Activated naive CD4-positive, alpha-beta T cell treated with anti-CD3 and anti-CD28 coated beads, Interleukin-2, amount 10 ng/mL, durations not matched to agents 5 hours and 36 hours (primary cell): ENCODE data around the gene AUP1. TPM values are rescaled to one million over a fixed set of nuclear protein-coding genes. Genes with fewer than 3 reads are reported as not detected.

Source experiments
- total RNA-seq, 2 experiments: library from RNA; stranded (reverse); gene quantifications; one replicate each; pipeline ENCODE4 v1.2.3, GENCODE V29; 2021

AUP1 gene, protein sequence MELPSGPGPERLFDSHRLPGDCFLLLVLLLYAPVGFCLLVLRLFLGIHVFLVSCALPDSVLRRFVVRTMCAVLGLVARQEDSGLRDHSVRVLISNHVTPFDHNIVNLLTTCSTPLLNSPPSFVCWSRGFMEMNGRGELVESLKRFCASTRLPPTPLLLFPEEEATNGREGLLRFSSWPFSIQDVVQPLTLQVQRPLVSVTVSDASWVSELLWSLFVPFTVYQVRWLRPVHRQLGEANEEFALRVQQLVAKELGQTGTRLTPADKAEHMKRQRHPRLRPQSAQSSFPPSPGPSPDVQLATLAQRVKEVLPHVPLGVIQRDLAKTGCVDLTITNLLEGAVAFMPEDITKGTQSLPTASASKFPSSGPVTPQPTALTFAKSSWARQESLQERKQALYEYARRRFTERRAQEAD
- total RNA-seq = 100 to 1,000 TPM; 109 to 110 TPM

GRCh38 chr2:74529357-74530238, at the start of gene AUP1, which contains the start of gene HTRA2:
TSS of gene AUP1 (minus strand) at chr2:74529706. CDS start at chr2:74529629, 77 bp downstream.
TSS of gene HTRA2 (plus strand) at chr2:74529933. CDS start at chr2:74530007, 74 bp downstream.

GRCh38 chr2:74553892-74554819, 24.6 kb upstream of the AUP1 start, which contains the start of the genes DOK1 and LOXL3:
TSS of gene DOK1 (plus strand) at chr2:74554720. CDS start at chr2:74554755, 35 bp downstream.
TSS of gene LOXL3 (minus strand) at chr2:74553942. CDS start at chr2:74552634, 1,308 bp downstream.

GRCh38 chr2:74525717-74526648, 3.5 kb downstream of the AUP1 start, which contains the start of gene DQX1:
TSS of gene DQX1 (minus strand) at chr2:74526231. CDS start at chr2:74525729, 502 bp downstream.

GRCh38 chr2:74514368-74515270, 14.9 kb downstream of the AUP1 start, which contains the start of gene TLX2:
TSS of gene TLX2 (plus strand) at chr2:74514450. CDS start at chr2:74514807, 357 bp downstream.

DNA sequence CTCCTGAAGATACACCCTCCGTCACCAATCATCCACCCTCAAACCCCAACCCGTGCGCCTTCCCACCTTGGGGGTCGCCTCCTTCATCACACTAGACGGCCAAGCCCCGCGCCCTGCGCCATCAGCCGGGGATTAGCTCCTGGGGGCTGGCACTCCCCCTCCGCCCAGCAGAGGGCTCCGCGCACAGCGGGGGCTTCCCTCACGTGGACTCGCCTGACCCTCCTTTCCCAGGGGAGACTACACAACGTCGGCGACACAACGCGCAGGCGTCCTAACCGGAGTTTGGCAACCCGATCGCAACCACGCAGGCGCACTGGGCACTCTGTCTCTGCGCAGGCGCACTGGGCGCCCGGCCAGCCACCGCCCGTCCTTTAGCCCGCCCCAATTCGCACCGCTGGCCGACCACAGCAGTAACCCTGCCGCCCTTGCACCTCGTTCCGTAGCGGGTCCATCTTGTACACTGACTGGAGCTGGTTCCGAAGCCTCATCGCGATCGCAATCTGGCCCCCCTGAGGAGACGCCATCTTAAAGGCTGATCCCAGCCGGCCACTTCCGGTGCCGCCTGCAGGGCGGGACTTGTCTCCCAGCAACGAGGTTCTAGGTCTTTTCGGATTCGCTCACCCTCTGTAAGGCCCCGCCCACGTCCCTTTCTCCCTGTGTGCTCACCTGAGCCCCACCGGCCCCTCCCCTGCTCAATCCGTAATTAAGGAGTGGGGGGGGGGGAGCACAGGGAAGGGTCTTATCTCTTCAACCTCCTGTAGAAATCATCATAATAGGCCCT, 22.2 kb downstream of the AUP1 start, which contains the start of gene PCGF1:
TSS of gene PCGF1 (minus strand) at position 551 of the 781 bp plus-strand sequence. CDS start at position 524, 27 bp downstream.

DNA sequence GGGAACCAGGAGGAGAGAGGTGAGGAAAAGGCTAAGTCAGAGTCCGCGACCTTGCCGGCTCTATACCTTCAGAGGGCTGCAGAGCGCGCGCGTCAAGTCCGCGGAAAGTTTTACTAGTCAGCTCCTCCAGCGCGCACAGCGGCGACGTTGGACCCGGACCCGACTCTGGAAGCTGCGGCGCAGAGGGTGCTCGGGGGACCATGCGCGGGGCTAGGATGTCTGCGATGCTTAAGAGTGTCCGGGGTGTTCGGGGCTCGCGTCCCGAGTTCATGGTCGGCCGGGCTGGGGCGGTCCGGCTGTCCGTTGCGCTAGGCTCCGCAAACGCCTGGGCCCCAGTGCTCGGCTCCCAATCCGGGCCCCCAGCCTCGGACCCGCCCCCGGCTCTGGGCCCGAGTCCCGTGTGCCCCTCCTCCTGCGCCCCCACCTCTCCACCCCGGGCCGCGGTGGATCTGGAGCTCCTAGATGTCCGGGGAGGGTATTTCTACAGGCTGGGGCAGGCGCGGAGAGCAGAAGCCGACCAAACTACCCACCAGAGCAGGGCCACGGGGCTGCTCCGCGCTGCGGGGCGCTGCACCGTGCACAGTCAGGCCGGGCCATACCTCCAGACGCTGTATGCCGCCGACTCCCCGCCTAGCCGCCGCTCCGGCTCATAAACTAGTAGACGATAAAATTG, 30.1 kb downstream of the AUP1 start, which contains the start of gene LBX2:
TSS of gene LBX2 (minus strand) at position 337 of the 673 bp plus-strand sequence. CDS start at position 271, 66 bp downstream.

GRCh38 chr2:74482801-74483674, 46.5 kb downstream of the AUP1 start, which contains the start of the genes CCDC142 and TTC31:
TSS of gene CCDC142 (minus strand) at chr2:74482998. CDS start at chr2:74482837, 161 bp downstream.
TSS of gene TTC31 (plus strand) at chr2:74483081. CDS start at chr2:74483096, 15 bp downstream.

Other genes with a start within 250 kb of the AUP1 start
- 1 to 10 TPM; 2.8 to 4.6 TPM for gene SLC4A5, start 186.3 kb downstream of the AUP1 start, total RNA-seq
- 100 to 1,000 TPM; 104 to 111 TPM for gene DCTN1, start 149.4 kb downstream of the AUP1 start, total RNA-seq
- gene C2orf81, start 108.1 kb downstream of the AUP1 start, total RNA-seq = 1 to 10 TPM; 3.3 to 3.8 TPM
- gene WDR54, start 108.0 kb downstream of the AUP1 start, total RNA-seq = 10 to 100 TPM; 78.2 to 79.5 TPM
- under 1 TPM; 0.81 to 0.84 TPM for gene RTKN, start 87.8 kb downstream of the AUP1 start, total RNA-seq
- 10 to 100 TPM; 42.9 to 47.0 TPM for gene INO80B, start 74.6 kb downstream of the AUP1 start, total RNA-seq
- 10 to 100 TPM; 54.2 to 57.3 TPM for gene WBP1, start 71.3 kb downstream of the AUP1 start, total RNA-seq
- 10 to 100 TPM; 65.6 to 65.7 TPM for gene MOGS, start 64.3 kb downstream of the AUP1 start, total RNA-seq
- gene MRPL53, start 57.0 kb downstream of the AUP1 start, total RNA-seq = 100 to 1,000 TPM; 122 to 123 TPM
- 10 to 100 TPM; 24.8 to 26.2 TPM for gene CCDC142, start 46.7 kb downstream of the AUP1 start, total RNA-seq
- gene TTC31, start 46.6 kb downstream of the AUP1 start, total RNA-seq = 10 to 100 TPM; 38.3 to 44.5 TPM
- gene LBX2, start 30.1 kb downstream of the AUP1 start, total RNA-seq = under 1 TPM in 1 of 2 experiments, not detected in 1; 0.35 TPM
- 10 to 100 TPM; 26.2 to 29.8 TPM for gene PCGF1, start 22.0 kb downstream of the AUP1 start, total RNA-seq
- under 1 TPM; 0.55 to 0.63 TPM for gene TLX2, start 15.3 kb downstream of the AUP1 start, total RNA-seq
- under 1 TPM; 0.10 to 0.26 TPM for gene DQX1, start 3.5 kb downstream of the AUP1 start, total RNA-seq
- 10 to 100 TPM; 39.7 to 44.2 TPM for gene HTRA2, start 227 bp upstream of the AUP1 start, total RNA-seq
- gene LOXL3, start 24.2 kb upstream of the AUP1 start, total RNA-seq = under 1 TPM; 0.07 to 0.10 TPM
- gene DOK1, start 25.0 kb upstream of the AUP1 start, total RNA-seq = 10 to 100 TPM; 28.2 to 30.7 TPM
- gene M1AP, start 118.6 kb upstream of the AUP1 start, total RNA-seq = not detected
- gene SEMA4F, start 124.5 kb upstream of the AUP1 start, total RNA-seq = 1 to 10 TPM; 6.5 to 6.9 TPM